Natural killer cell (primary cell): Measurements from ENCODE around the gene OBSCN. TPM values are rescaled to one million over a fixed set of nuclear protein-coding genes. Genes with fewer than 3 reads are reported as not detected.

Source experiments
- ATAC-seq, 3 donors: fragments of 150-1000 bp in 2 of 3; fragments of 200-7000 bp in 1 of 3; cut with Tn5 transposase; 1 replicate in 1 of 3; 2 replicates in 2 of 3; pipeline ENCODE4 v1.10.0; 2021; ENCODE audit warnings: mild to moderate bottlenecking in 2 of 3, moderate library complexity in 2 of 3
- DNase-seq, 2 donors: peaks; one replicate each; pipeline versions ENCODE4 v3.0.0 to v3.0.0-alpha.2; 2013 to 2021; ENCODE audit warnings: mixed read lengths in 1 of 2
- H3K27ac ChIP-seq: one replicate; pipeline ENCODE4 v1.5.1; 2013; ENCODE audit warnings: mild to moderate bottlenecking, low read length
- H3K27me3 ChIP-seq: one replicate; pipeline ENCODE4 v1.6.1; 2013; ENCODE audit warnings: low read length; ENCODE audit not compliant: control insufficient read depth, insufficient read depth
- H3K36me3 ChIP-seq: one replicate; pipeline ENCODE4 v1.6.1; 2013; ENCODE audit warnings: low read length; ENCODE audit not compliant: control insufficient read depth, insufficient read depth
- H3K4me1 ChIP-seq: one replicate; pipeline ENCODE4 v1.6.1; 2013; ENCODE audit warnings: low read length; ENCODE audit not compliant: control insufficient read depth, insufficient read depth
- H3K4me3 ChIP-seq: one replicate; pipeline ENCODE4 v1.5.1; 2013; ENCODE audit warnings: low read length
- H3K9me3 ChIP-seq: one replicate; pipeline ENCODE4 v1.6.1; 2013; ENCODE audit warnings: low read length; ENCODE audit not compliant: control insufficient read depth, insufficient read depth
- H3K27ac Mint-ChIP-seq, 2 donors: one replicate each; pipeline ENCODE4 v1.8.0; 2022; ENCODE audit warnings: mild to moderate bottlenecking in 2 of 2, mixed read lengths in 2 of 2, moderate library complexity in 1 of 2
- H3K27me3 Mint-ChIP-seq, 2 donors: one replicate each; pipeline ENCODE4 v1.8.0; 2022; ENCODE audit warnings: low read depth in 2 of 2, mixed read lengths in 2 of 2
- H3K36me3 Mint-ChIP-seq: one replicate; pipeline ENCODE4 v1.8.0; 2022; ENCODE audit warnings: mixed read lengths
- H3K4me1 Mint-ChIP-seq, 2 donors: one replicate each; pipeline ENCODE4 v1.8.0; 2022; ENCODE audit warnings: mixed read lengths in 2 of 2
- H3K4me3 Mint-ChIP-seq: one replicate; pipeline ENCODE4 v1.8.0; 2022; ENCODE audit warnings: mild to moderate bottlenecking, moderate library complexity, mixed read lengths
- H3K9me3 Mint-ChIP-seq, 2 donors: one replicate each; pipeline ENCODE4 v1.8.0; 2022; ENCODE audit warnings: mixed read lengths in 2 of 2
- CTCF ChIP-seq: fragments of 200-600 bp; IDR thresholded peaks from one replicate; pipeline ENCODE4 v1.8.0; 2022; ENCODE audit warnings: antibody characterized with exemption
- WGBS: methylation state at CpG from one replicate; pipeline ENCODE4 v1.1.7; 2013; ENCODE audit warnings: missing lambda C conversion rate; ENCODE audit not compliant: insufficient coverage; 5-methylcytosine and 5-hydroxymethylcytosine counted together
- intact Hi-C: fragments of 100-400 bp; cut with micrococcal nuclease; formaldehyde crosslinking; loops from one replicate; pipeline ENCODE4 v1.14.2; 2022
- total RNA-seq, 4 donors: library from RNA; stranded (reverse); fragments of 120-200 nt in 1 of 4; gene quantifications; one replicate each; pipeline versions ENCODE4 v1.2.3 to v1.2.4, GENCODE V29; 2013 to 2022

Gene OBSCN
- total RNA-seq, 3 donors from 2014 or later (not counting 1 experiment from before 2014, with no cell fraction given), result 9.6 to 30.0 (median 14.3) TPM

DNA sequence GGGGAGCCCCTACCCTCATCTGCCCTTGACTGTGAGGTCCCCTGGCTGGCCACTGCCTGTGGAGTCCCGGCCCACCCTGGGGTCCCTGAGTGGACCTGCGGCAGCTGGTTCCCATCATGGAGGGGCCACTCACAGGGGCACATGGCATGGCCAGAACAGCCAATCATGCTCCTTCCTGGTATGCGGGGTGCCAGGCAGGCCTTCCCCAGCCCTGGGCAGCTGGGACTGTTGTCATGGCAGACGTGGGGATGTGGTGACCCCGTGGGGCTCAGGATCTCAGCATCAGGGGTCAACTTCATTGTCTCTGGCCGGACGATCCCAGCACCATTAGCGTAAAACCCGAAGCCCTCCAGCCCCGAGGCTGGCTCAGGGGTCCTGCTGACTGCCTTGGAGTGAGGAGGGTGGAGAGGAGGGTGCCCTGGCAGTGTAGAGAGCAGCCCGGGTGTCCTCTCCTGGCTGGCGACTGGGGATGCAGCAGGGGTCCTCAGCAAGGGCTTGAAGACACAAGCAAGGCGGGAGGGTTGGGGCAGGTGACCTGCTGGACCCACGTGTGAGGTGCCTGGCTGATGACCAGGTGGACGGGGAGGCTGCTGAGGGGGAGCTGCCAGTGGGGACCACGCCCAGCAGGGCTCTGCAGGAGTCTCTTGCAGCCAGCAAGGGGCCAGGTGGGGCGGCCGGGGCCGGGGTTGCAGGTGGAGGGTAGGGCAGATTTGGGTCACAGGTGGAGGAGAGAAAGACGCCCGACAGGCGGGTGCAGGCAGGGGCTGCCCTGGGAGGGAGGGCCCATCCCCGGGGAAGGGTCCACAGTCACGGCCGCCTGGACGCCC is 153.7 kb downstream of the OBSCN start:
- Histone ChIP-seq H3K9me3 (no peaks in the 10 kb centered on the region), H3K27ac (no peak overlapping the region), H3K36me3 (no peaks in the 10 kb centered on the region), H3K4me1 (peaks cover 13% of the 10 kb centered on the region), H3K4me3 (no peak overlapping the region), H3K27me3 (no peaks in the 10 kb centered on the region)
- TF ChIP-seq CTCF, result no peak
- intact Hi-C loops, result no loop called here
- ATAC-seq (no peak), DNase-seq (no peak)
- H3K36me3 Mint-ChIP-seq, result no peaks in the 10 kb centered on the region
- WGBS, result 87% methylated on average over 26 of the region's 26 CpGs
- no peak overlapping the region for H3K4me3 Mint-ChIP-seq
- no peaks in the 10 kb centered on the region for H3K27me3 Mint-ChIP-seq
- no peaks in the 10 kb centered on the region for H3K9me3 Mint-ChIP-seq
- H3K4me1 Mint-ChIP-seq, result peaks cover 6 to 7% of the 10 kb centered on the region in 2 donors
- H3K27ac Mint-ChIP-seq, result no peak overlapping the region

DNA sequence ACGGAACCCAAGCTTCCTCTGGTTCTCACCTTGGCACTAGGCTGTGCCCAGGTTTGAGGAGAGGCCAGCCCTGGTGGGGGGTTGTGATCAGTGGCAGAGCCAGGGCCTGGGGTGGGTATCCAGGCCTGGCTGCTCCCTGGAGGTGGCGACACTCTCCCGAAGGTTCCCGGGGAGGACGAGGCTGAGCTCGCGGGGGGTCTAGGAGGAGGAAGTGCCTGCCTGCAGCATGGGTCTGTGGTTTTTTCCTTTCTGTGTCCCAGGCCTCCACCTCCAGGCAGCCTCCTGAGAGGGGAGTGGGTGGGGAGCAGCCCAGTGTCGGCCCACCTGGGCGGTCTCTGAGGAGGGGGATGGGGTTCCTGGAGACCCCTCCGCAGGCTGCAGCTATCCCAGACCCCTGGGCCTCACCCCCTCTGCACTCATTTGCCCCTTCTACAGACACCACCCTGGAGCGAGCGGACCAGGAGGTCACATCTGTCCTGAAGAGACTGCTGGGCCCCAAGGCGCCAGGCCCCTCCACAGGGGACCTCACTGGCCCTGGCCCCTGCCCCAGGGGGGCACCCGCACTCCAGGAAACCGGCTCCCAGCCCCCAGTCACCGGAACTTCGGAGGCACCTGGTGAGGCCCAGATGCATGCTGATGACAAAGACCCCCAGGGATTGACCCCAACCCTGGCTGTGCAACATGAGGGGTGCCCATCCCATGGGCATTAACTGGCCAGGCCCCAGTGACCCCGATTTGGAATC is 154.5 kb downstream of the OBSCN start:
- Histone ChIP-seq H3K4me3 (no peak overlapping the region), H3K9me3 (no peaks in the 10 kb centered on the region), H3K27ac (no peak overlapping the region), H3K4me1 (peaks cover 13% of the 10 kb centered on the region), H3K27me3 (no peaks in the 10 kb centered on the region), H3K36me3 (no peaks in the 10 kb centered on the region)
- no peak for TF ChIP-seq CTCF
- no peak overlapping the region for H3K4me3 Mint-ChIP-seq
- H3K9me3 Mint-ChIP-seq, result no peaks in the 10 kb centered on the region
- DNase-seq (no peak), ATAC-seq (no peak)
- no peaks in the 10 kb centered on the region for H3K27me3 Mint-ChIP-seq
- peaks cover 6 to 7% of the 10 kb centered on the region in 2 donors for H3K4me1 Mint-ChIP-seq
- 77% methylated on average over 15 of the region's 18 CpGs for WGBS
- no peak overlapping the region for H3K27ac Mint-ChIP-seq
- intact Hi-C loops, result no loop called here
- H3K36me3 Mint-ChIP-seq, result no peaks in the 10 kb centered on the region

DNA sequence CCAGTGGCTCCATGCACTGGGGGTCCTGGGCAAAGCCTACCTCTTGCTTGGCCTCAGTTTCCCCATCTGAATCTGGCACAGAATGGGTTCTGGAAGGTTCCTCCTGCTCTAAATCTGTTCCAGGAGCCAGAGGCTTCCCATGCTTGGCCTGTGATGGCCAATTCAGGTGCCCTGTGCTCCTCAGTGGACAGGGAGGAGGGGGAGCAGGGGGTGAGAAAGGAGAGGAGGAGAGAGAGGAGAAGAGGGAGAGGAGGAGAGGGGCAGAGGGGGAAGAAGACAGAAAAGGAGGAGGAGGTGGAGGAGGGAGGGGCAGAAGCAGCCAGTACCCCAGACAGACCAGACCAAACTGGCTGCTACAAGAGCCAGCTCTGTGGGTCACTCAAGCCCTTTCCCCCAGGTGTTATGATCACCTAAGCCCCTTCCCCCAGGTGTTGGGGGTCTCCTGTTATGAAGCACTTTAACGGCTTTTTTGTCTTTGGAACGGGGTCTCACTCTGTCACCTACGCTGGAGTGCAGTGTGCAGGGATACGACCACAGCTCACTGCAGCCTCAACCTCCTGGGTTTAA is 155.1 kb downstream of the OBSCN start:
- Mint-ChIP-seq H3K36me3 (no peaks in the 10 kb centered on the region), H3K27ac (no peak overlapping the region), H3K27me3 (no peaks in the 10 kb centered on the region), H3K4me3 (no peak overlapping the region), H3K4me1 (peaks cover 3% of the 10 kb centered on the region in 2 donors), H3K9me3 (no peaks in the 10 kb centered on the region)
- Histone ChIP-seq H3K4me1 (peaks cover 10% of the 10 kb centered on the region), H3K27me3 (no peaks in the 10 kb centered on the region), H3K4me3 (no peak overlapping the region), H3K36me3 (no peaks in the 10 kb centered on the region), H3K27ac (no peak overlapping the region), H3K9me3 (no peaks in the 10 kb centered on the region)
- intact Hi-C loops, result no loop called here
- WGBS, result 90% methylated on average over 4 of the region's 4 CpGs
- TF ChIP-seq CTCF, result no peak
- DNase-seq, result no peak
- no peak for ATAC-seq
